Upper lobe of left lung (tissue), 6 donors: ENCODE measurements around the gene B9D1. TPM values are rescaled to one million over a fixed set of nuclear protein-coding genes. Genes with fewer than 3 reads are reported as not detected.

Source experiments
- ATAC-seq, 2 donors: fragments of 200-7000 bp; cut with Tn5 transposase; one replicate each; pipeline ENCODE4 v1.9.1; 2022; ENCODE audit warnings: mild to moderate bottlenecking in 2 of 2, moderate library complexity in 2 of 2; ENCODE audit not compliant: low FRiP score in 2 of 2
- DNase-seq, 2 donors: peaks; one replicate each; pipeline ENCODE4 v3.0.0-alpha.2; 2019 to 2020
- H3K27ac ChIP-seq, 4 donors: fragments of 200-600 bp; sonication (generic); one replicate each; pipeline ENCODE4 v1.5.1; 2016 to 2019
- H3K27me3 ChIP-seq, 4 donors: fragments of 200-600 bp; sonication (generic); one replicate each; pipeline ENCODE4 v1.5.1; 2017 to 2019
- H3K36me3 ChIP-seq, 4 donors: fragments of 200-600 bp; sonication (generic); one replicate each; pipeline ENCODE4 v1.5.1; 2016 to 2019
- H3K4me1 ChIP-seq, 4 donors: fragments of 200-600 bp; sonication (generic); one replicate each; pipeline ENCODE4 v1.5.1; 2018 to 2019
- H3K4me3 ChIP-seq, 4 donors: fragments of 200-600 bp; sonication (generic); one replicate each; pipeline ENCODE4 v1.5.1; 2017 to 2019; ENCODE audit warnings: mild to moderate bottlenecking in 2 of 4, moderate library complexity in 1 of 4
- H3K9me3 ChIP-seq, 4 donors: fragments of 200-600 bp; sonication (generic); one replicate each; pipeline ENCODE4 v1.5.1; 2018 to 2019
- EP300 ChIP-seq, 4 donors: sonication (generic); formaldehyde crosslinking; IDR thresholded peaks; one replicate each; pipeline ENCODE4 v1.5.1; 2017; ENCODE audit warnings: antibody characterized with exemption in 4 of 4, control low read depth in 2 of 4
- POLR2A ChIP-seq, 4 donors: fragments of 450-650 bp; IDR thresholded peaks; one replicate each; pipeline ENCODE4 v1.5.1; 2016 to 2017; ENCODE audit warnings: antibody characterized with exemption in 4 of 4, mild to moderate bottlenecking in 2 of 4
- POLR2AphosphoS5 ChIP-seq, 2 donors: sonication (generic); formaldehyde crosslinking; IDR thresholded peaks; one replicate each; pipeline ENCODE4 v1.5.1; 2017; ENCODE audit warnings: antibody characterized with exemption in 2 of 2
- whole genome bisulfite sequencing, 2 donors: methylation state at CpG; one replicate each; pipeline ENCODE4 v1.1.5; 2017 to 2018; 5-methylcytosine and 5-hydroxymethylcytosine counted together
- total RNA-seq, 6 donors: library from RNA; depleted of rRNA in 4 of 6; stranded (reverse); fragments of >200 nt in 4 of 6; gene quantifications; one replicate each; pipeline versions ENCODE4 v1.1.0 to v1.2.1, GENCODE V29; 2016 to 2021
- TF ChIP-seq, protein P1 (sequence below), 6 experiments: fragments of 450-650 bp in 4 of 6; fragments of 200-600 bp in 2 of 6; sonication (generic) in 2 of 6; IDR thresholded peaks; one replicate each; pipeline ENCODE4 v1.5.1; 2016 to 2019; ENCODE audit warnings: antibody characterized with exemption in 6 of 6
- donor health status: DM: no; HTN: no; CAD: no; lungs with moderate emphysema.
- donor health status: DM: no; HTN: yes; CAD: no; lungs with severe emphysema.

The B9D1 gene
- total RNA-seq, 6 donors from 2014 or later = 11.7 to 52.4 (median 17.5) TPM

DNA sequence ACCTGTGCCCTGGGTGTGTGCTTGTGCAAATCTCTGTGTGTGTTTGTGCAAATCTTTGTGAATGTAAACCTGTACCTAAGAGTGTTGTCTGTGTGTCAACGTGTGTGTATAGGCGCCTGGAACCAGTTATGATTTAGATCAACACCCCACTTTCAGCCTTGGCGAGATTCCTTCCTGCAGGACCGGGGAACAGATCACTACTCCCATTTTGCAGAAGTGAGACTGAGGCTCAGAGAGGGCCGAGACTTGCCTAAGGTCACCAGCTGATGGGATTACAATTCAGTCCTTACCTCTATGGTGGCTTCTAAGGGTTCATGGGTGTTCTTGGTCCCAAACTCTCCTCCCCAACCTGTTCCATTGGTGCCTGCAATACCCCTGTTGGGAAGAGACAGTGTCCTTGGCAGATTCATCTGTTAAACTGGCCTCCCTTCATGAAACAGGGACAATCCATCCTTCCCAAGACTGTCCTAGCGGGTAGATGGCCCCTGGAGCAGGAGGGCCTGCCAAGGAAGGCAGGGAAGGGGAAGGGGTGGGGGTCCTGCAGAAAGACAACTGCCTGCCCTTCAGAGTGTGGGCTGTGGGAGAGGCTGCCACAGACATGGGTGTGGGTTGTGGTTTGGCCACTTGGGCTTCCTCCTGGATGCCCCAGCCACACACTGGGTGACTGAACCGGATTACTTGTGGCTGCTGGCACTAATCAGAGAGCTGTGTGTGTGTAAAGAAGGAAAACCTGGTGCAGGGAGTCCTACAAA lies 8.9 kb upstream of the B9D1 start:
- no peak for DNase-seq
- Histone ChIP-seq H3K36me3 (no peaks in the 10 kb centered on the region), H3K4me1 (peaks cover 21 to 42% (median 32%) of the 10 kb centered on the region in 4 donors), H3K27ac (peak overlapping the region in 3 of 4 donors; percentile 24 to 81 (median 55)), H3K9me3 (no peaks in the 10 kb centered on the region), H3K4me3 (no peak overlapping the region), H3K27me3 (no peaks in the 10 kb centered on the region)
- TF ChIP-seq POLR2A (IDR thresholded peaks at IDR 0.05) (no peak), POLR2AphosphoS5 (IDR thresholded peaks at IDR 0.05) (no peak), EP300 (IDR thresholded peaks at IDR 0.05) (no peak)
- TF ChIP-seq, protein P1, sequence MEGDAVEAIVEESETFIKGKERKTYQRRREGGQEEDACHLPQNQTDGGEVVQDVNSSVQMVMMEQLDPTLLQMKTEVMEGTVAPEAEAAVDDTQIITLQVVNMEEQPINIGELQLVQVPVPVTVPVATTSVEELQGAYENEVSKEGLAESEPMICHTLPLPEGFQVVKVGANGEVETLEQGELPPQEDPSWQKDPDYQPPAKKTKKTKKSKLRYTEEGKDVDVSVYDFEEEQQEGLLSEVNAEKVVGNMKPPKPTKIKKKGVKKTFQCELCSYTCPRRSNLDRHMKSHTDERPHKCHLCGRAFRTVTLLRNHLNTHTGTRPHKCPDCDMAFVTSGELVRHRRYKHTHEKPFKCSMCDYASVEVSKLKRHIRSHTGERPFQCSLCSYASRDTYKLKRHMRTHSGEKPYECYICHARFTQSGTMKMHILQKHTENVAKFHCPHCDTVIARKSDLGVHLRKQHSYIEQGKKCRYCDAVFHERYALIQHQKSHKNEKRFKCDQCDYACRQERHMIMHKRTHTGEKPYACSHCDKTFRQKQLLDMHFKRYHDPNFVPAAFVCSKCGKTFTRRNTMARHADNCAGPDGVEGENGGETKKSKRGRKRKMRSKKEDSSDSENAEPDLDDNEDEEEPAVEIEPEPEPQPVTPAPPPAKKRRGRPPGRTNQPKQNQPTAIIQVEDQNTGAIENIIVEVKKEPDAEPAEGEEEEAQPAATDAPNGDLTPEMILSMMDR (IDR thresholded peaks at IDR 0.05) = no peak
- 66 to 82% methylated on average over 7 of the region's 7 CpGs for WGBS, 2 donors
- ATAC-seq = peak; percentile 18 to 28

DNA sequence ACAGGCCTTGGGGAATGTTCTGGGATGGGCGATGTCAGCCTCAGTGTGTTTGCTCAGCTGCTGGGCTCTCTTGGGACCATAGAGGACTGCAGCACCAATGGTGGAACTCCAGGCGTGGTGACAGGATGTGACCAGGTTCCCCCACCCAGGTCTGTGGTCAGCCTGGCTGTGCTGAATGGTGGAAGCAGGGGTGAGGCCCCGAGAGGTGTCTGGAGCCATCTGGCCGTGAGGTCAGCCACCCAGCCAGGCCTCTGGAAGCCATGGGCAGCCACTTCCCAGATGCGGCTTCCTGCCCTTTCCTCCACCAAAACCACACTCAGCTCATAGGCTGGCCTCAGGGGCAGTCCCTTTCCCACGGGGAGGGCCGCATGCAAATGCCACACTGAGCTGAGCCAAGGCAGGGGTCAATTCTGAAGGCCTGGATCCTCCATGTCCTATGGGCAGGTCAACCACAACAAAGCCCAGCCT lies 8.0 kb upstream of the B9D1 start:
- H3K4me3 ChIP-seq = no peak overlapping the region
- H3K4me1 ChIP-seq = peaks cover 21 to 42% (median 31%) of the 10 kb centered on the region in 4 donors
- ATAC-seq (peak; percentile 52 to 57), DNase-seq (peak in 1 of 2 donors; percentile 54)
- H3K36me3 ChIP-seq = no peaks in the 10 kb centered on the region
- 56 to 58% methylated on average over 5 to 7 of the region's 7 CpGs for WGBS, 2 donors
- no peaks in the 10 kb centered on the region for H3K9me3 ChIP-seq
- TF ChIP-seq POLR2AphosphoS5 (IDR thresholded peaks at IDR 0.05) = peak; percentile 32 to 41
- TF ChIP-seq, protein P1 (IDR thresholded peaks at IDR 0.05) = no peak
- peak overlapping the region; percentile 9 to 81 (median 40) for H3K27ac ChIP-seq
- H3K27me3 ChIP-seq = no peaks in the 10 kb centered on the region

DNA sequence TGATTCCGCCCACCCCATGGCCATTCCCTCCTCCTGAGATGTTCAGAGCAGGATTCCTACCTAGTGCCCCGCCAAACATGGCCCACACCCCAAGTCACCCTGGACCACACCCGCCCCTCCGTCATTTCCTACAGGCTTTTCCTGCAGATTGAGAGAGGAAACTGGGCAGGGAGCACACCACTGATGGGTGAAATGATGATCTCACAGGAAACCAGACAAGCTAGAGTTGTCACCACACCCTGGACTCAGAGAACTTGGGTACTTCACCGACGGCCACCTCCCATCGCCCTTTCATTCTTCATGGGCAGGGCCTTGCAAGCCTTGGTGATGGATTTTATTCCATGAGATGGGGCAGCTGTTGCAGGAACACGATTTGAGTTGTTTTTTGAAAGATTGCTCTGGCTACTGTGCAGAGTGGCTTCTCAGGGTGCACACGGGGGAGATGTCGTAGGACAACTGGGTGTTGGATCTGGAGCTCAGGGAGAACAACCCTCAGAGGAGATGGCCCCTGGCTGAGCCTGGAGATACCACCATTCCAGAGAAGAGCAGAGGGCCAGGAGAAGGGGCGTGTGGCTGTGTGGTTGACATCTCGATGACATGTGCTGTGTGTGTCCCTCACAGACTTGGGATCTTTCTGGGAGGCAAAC lies 7.4 kb upstream of the B9D1 start:
- no peaks in the 10 kb centered on the region for H3K27me3 ChIP-seq
- H3K9me3 ChIP-seq = no peaks in the 10 kb centered on the region
- peak overlapping the region; percentile 9 to 81 (median 46) for H3K27ac ChIP-seq
- no peaks in the 10 kb centered on the region for H3K36me3 ChIP-seq
- ATAC-seq = peak; percentile 27 to 74
- no peak overlapping the region for H3K4me3 ChIP-seq
- TF ChIP-seq POLR2AphosphoS5 (IDR thresholded peaks at IDR 0.05) = peak; percentile 39 to 53
- TF ChIP-seq EP300 (IDR thresholded peaks at IDR 0.05) = peak in 2 of 4 donors; percentile 86 to 89
- TF ChIP-seq, protein P1 (IDR thresholded peaks at IDR 0.05) = no peak
- peaks cover 21 to 42% (median 31%) of the 10 kb centered on the region in 4 donors for H3K4me1 ChIP-seq
- WGBS, 2 donors = 47 to 70% methylated on average over 10 to 12 of the region's 12 CpGs
- DNase-seq = peak in 1 of 2 donors; percentile 37

DNA sequence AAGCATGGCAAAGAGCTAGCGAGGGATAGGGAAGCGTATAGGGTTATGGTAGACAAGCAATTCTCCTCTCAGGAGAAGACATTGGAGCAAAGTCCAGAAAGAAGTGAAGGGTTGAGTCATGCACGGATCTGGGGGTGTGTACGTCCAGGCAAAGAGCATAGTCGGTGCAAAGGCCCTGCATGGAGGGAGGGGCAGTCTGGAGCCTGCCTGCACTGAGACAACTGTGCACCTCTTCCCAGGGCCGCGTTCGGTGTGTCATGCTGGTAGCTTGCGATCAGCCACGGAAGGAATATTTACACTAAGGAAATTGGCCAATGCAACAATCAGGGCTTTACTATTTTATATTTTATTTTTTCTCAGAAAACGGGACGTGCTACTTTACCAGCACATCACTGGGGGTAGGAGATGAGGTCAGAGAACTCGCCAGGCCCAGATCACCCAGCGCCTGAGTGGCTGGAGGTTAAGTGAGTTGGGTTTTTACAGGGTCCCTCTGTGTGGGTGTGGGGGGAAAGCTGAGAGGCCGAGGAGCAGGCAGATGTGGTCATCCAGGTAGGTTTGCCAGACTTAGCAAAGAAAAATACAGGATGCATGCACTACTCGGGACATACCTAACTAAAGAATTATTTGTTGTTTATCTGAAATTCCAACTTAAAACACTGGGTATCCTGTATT lies 6.7 kb upstream of the B9D1 start:
- DNase-seq = no peak
- Histone ChIP-seq H3K4me3 (no peak overlapping the region), H3K4me1 (peaks cover 21 to 42% (median 31%) of the 10 kb centered on the region in 4 donors), H3K9me3 (no peaks in the 10 kb centered on the region), H3K36me3 (no peaks in the 10 kb centered on the region), H3K27me3 (no peaks in the 10 kb centered on the region), H3K27ac (peak overlapping the region in 3 of 4 donors; percentile 18 to 38 (median 30))
- TF ChIP-seq EP300 (IDR thresholded peaks at IDR 0.05) = no peak
- no peak for ATAC-seq
- WGBS, 2 donors = 88% methylated on average over 16 of the region's 16 CpGs

DNA sequence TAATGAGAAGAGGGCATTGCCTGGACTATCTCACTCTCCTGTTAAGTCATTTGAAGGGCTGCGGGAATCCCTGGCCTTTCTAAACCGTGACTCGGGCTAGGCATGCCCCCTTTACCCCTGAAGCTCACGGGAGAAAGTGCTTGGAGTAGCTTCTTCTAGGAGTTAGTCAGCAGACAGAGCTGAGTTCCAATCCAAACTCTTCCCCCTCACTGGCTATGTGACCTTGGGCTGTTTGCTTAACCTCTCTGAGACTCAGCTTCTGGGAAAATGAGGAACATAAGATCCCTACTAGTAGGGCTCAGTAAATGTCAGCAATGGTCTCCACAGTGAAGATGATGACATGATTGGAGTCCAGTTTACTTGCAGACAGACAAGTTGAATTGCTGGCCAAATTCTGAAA lies 5.7 kb upstream of the B9D1 start:
- Histone ChIP-seq H3K4me3 (no peak overlapping the region), H3K4me1 (peaks cover 21 to 42% (median 33%) of the 10 kb centered on the region in 4 donors), H3K27me3 (no peaks in the 10 kb centered on the region), H3K27ac (peak overlapping the region in 1 of 4 donors; percentile 10), H3K9me3 (no peaks in the 10 kb centered on the region), H3K36me3 (no peaks in the 10 kb centered on the region)
- TF ChIP-seq POLR2AphosphoS5 (IDR thresholded peaks at IDR 0.05) (no peak), EP300 (IDR thresholded peaks at IDR 0.05) (no peak), POLR2A (IDR thresholded peaks at IDR 0.05) (no peak)
- TF ChIP-seq, protein P1 (IDR thresholded peaks at IDR 0.05) = no peak
- DNase-seq (no peak), ATAC-seq (no peak)
- 85 to 100% methylated on average over 4 of the region's 4 CpGs for WGBS, 2 donors
